ENCODE data around the gene ZNF784.

Gene ZNF784

DNA sequence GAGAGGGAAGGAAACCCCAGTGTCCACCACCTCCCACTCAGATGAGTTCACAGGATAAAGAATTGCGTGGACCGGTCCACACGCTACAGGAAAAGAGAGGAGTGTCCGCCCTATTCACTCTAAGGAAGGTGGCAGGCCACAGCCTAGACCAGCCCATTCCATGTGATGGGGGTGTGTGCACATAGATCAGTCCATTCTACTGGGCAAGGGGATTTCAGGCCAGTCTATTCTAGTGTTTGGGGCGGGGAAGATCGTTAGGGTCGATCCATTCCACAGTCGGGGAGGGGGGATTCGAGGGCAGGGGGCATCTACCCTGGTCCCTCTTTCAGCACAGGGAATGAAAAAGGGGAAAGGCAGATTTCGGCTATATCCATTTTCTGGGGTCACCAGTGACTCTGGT, 32.8 kb downstream of the ZNF784 start:
- Histone ChIP-seq H3K4me3 (ENCODE audit: low read length) (no peak overlapping the region), H3K27me3 (replicated peaks; ENCODE audit: insufficient read depth, low read length) (peaks cover 24% of the 10 kb centered on the region), H3K4me2 (ENCODE audit: low read depth, low read length) (no peak overlapping the region), H3K27ac (ENCODE audit: low read length) (no peak overlapping the region), H3K9me3 (replicated peaks; ENCODE audit: insufficient read depth, low read length) (no peaks in the 10 kb centered on the region), H3K9me2 (replicated peaks; ENCODE audit: insufficient read depth, low read length) (no peaks in the 10 kb centered on the region), H3K36me3 (replicated peaks; ENCODE audit: insufficient read depth, low read length) (no peaks in the 10 kb centered on the region), H3K4me1 (ENCODE audit: low read length) (no peaks in the 10 kb centered on the region), H3K9ac (ENCODE audit: low read length) (no peak overlapping the region), H3F3A (ENCODE audit: insufficient read depth, low read length) (no peaks in the 10 kb centered on the region), H3K79me2 (ENCODE audit: low read length) (no peaks in the 10 kb centered on the region), H4K20me1 (ENCODE audit: insufficient read depth, low read length) (no peaks in the 10 kb centered on the region), H2AFZ (ENCODE audit: low read length) (no peak overlapping the region)
- TF ChIP-seq EZH2phosphoT487 (IDR thresholded peaks at IDR 0.05; ENCODE audit: low read length) (no peak), CTCF (IDR thresholded peaks at IDR 0.05; ENCODE audit: low read length) (no peak), EZH2 (optimal IDR thresholded peaks at IDR 0.05; ENCODE audit: low read depth, low read length) (no peak)
- no peak for DNase-seq

- H3K36me3 ChIP-seq (replicated peaks; ENCODE audit: insufficient read depth, low read length): no peaks in the 10 kb centered on the region
- H3K4me3 ChIP-seq (ENCODE audit: low read length): no peak overlapping the region
- no peaks in the 10 kb centered on the region for H3F3A ChIP-seq (ENCODE audit: insufficient read depth, low read length)
- no peaks in the 10 kb centered on the region for H3K9me2 ChIP-seq (replicated peaks; ENCODE audit: insufficient read depth, low read length)
- H2AFZ ChIP-seq (ENCODE audit: low read length): no peak overlapping the region
- no peaks in the 10 kb centered on the region for H3K4me1 ChIP-seq (ENCODE audit: low read length)
- H3K9me3 ChIP-seq (replicated peaks; ENCODE audit: insufficient read depth, low read length): no peaks in the 10 kb centered on the region
- no peak overlapping the region for H3K4me2 ChIP-seq (ENCODE audit: low read depth, low read length)
- H3K27me3 ChIP-seq (replicated peaks; ENCODE audit: insufficient read depth, low read length): peaks cover 34% of the 10 kb centered on the region
- H4K20me1 ChIP-seq (ENCODE audit: insufficient read depth, low read length): no peaks in the 10 kb centered on the region
- H3K27ac ChIP-seq (ENCODE audit: low read length): no peak overlapping the region
- DNase-seq: no peak
- no peak for TF ChIP-seq CTCF (IDR thresholded peaks at IDR 0.05; ENCODE audit: low read length)
- no peak for TF ChIP-seq EZH2phosphoT487 (IDR thresholded peaks at IDR 0.05; ENCODE audit: low read length)
- no peak for TF ChIP-seq EZH2 (optimal IDR thresholded peaks at IDR 0.05; ENCODE audit: low read depth, low read length)
- no peak overlapping the region for H3K9ac ChIP-seq (ENCODE audit: low read length)
- H3K79me2 ChIP-seq (ENCODE audit: low read length): no peaks in the 10 kb centered on the region
These were observed 33.7 kb downstream of the ZNF784 start for GRCh38 chr19:55590617-55591016.

DNA sequence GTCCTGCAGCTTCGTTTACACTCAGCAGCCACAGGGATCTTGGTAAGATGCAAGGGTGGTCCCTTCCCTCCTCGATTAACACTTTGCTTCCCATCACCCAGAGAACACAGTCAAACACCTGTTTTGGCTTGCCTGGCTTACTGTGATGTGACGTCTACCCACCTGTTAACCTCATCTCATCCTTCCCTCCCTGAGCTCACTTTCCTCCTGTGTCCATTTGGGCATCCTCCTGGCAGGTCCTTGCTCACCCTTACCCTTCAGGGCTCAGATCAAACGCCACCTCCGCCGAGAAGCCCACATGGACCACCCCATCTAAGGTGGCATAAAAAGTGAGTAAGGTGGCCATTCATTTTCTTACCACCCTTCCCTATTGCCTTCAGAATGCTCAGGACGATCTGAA, 34.3 kb downstream of the ZNF784 start:
- Histone ChIP-seq H3K9me3 (replicated peaks; ENCODE audit: insufficient read depth, low read length) (no peaks in the 10 kb centered on the region), H3K27ac (ENCODE audit: low read length) (no peak overlapping the region), H3K4me3 (ENCODE audit: low read length) (no peak overlapping the region), H4K20me1 (ENCODE audit: insufficient read depth, low read length) (no peaks in the 10 kb centered on the region), H3K27me3 (replicated peaks; ENCODE audit: insufficient read depth, low read length) (peaks cover 39% of the 10 kb centered on the region), H3K9ac (ENCODE audit: low read length) (no peak overlapping the region), H2AFZ (ENCODE audit: low read length) (no peak overlapping the region), H3K4me1 (ENCODE audit: low read length) (no peaks in the 10 kb centered on the region), H3K9me2 (replicated peaks; ENCODE audit: insufficient read depth, low read length) (no peaks in the 10 kb centered on the region), H3K36me3 (replicated peaks; ENCODE audit: insufficient read depth, low read length) (no peaks in the 10 kb centered on the region), H3F3A (ENCODE audit: insufficient read depth, low read length) (no peaks in the 10 kb centered on the region), H3K4me2 (ENCODE audit: low read depth, low read length) (no peak overlapping the region), H3K79me2 (ENCODE audit: low read length) (no peaks in the 10 kb centered on the region)
- TF ChIP-seq EZH2 (optimal IDR thresholded peaks at IDR 0.05; ENCODE audit: low read depth, low read length) (no peak), EZH2phosphoT487 (IDR thresholded peaks at IDR 0.05; ENCODE audit: low read length) (no peak), CTCF (IDR thresholded peaks at IDR 0.05; ENCODE audit: low read length) (no peak)
- DNase-seq: no peak
